Astrocyte of the hippocampus (primary cell): ENCODE data around the gene DIAPH3.

Source experiments
- DNase-seq: peaks from one replicate; pipeline ENCODE4 v3.0.0; 2011; ENCODE audit warnings: low read depth, low spot score

Gene DIAPH3

DNA sequence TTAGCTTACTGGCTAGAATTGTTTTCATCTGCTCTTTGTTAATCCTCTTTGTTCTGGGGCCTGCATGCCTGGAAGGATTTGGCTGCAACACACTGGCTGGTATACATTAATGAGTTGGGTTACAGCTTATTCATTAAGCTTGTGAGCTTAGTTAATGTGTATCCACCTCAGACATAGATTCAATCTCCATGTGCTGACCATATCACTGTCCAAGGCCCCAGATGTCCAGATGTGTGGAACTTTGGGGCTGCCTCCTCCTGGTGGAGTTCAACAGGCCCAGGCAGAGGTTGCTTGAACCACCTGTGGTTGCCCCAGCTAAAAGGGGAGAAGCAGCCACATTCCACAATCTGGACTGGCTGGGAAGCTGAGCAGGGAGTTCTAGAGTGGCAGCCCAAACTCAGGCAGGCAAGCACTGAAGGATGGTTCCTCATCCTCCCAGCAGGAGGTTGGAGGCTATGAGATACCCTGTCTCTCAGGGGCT lies 5.4 kb downstream of the DIAPH3 start:
- no peak for DNase-seq

DNA sequence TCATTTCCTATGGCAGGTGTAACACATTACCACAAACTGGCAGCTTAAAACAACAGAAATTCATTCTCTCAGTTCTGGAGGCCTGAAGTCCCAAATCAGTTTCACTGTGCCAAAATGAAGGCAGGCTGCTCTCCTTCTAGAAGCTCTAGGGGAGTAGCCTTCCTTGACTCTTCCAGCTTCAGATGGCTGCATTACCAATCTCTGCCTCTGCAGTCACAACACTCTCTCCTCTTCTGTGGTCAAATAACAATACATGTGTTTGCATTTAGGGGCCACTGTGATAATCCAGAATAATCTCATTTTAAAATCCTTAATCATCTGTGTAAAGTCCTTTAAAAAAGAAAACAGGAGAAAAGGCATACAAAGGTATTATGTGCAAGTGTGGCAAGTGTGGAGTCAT lies 7.8 kb downstream of the DIAPH3 start:
- no peak for DNase-seq

DNA sequence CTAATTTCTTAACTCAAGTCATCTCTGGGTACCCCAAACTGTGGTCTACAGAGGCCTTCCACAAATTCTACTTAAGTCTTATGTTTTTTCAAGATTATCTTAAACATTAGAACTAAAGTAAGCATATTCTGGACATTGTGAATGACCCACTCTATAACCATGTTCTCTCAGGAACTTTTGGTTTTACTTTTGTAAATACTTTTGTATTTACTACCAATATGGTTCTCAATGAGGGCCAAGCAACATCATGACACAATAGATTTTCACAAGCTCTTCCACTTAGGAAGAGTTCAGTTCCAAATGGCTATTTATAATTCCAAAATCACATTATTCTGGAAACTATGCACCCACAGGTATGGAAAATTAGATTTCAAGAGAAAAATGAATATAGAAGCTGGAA lies 10.8 kb downstream of the DIAPH3 start:
- no peak for DNase-seq

DNA sequence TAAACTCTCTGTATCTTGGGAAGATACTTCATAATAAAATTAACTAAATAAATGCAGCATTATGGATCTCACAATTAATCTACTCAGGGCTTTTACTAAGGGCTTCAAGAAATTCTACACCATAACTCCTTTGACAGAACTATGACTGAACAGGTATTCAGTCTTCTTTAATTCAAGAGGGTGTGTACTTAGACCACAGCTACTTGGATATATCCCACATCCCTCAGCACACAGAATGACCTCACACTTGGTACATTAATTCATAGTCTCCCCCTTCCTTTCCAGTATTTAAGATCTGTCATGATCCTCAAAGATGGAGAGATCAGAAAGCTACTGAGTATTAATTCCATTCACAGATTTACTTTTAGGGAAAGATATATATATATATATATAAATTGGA lies 11.6 kb downstream of the DIAPH3 start:
- DNase-seq = peak; percentile 48

DNA sequence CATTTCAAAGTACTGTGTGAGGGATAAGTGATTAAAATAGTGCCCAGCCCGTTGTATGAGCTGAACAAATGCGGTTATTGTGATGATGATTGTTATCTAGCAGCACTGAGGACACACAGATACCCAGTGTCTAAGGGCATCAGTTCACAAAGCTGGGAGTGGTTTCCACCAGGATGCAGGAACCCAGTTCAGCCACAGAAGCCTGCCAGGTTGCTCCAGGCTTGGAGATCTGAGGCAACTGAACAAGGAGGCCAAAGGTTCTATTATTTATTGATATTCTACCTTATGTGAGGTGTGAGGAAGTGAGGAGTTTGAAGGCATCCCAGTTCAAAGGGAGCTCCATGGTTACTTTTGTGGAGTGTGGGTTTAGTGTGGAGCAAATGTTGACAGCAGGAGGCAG lies 13.2 kb downstream of the DIAPH3 start:
- no peak for DNase-seq

DNA sequence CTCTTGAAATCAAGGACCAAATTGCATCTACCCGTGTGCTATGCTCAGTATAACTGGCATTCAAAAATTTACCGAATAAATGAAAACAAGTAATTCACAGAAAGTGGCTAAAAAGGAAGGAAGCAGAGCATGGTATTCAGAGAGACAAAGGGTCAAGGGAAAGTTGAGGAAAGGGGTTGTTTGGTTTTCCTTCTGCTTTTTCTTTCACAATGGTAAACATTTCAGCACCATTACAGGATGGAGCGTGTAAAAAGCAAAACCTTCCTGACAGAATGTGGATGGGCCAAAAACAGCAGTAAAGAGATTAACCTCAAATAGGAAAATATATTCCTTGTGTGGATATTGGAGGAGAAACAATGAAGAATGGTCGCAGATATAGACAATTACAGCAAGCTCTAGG lies 14.8 kb downstream of the DIAPH3 start:
- DNase-seq = no peak

DNA sequence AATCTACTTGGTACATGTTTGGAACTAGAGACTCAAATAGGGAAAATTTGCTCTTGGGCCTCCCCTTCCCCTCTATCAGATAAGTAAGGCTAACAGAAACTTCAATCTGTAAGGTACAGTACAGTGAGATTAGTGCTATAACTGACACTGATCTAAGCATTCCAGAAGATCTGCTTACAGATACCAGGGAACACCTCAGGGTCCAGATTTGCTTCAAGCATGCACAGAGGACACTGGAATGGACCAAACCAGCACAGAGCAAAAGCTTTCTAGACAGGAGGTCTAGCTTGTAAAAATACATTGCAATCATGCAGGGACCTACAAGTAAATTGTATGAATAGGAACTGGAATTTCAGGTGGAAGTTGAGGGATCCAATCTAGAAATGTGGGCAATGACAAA lies 16.4 kb downstream of the DIAPH3 start:
- DNase-seq = no peak

DNA sequence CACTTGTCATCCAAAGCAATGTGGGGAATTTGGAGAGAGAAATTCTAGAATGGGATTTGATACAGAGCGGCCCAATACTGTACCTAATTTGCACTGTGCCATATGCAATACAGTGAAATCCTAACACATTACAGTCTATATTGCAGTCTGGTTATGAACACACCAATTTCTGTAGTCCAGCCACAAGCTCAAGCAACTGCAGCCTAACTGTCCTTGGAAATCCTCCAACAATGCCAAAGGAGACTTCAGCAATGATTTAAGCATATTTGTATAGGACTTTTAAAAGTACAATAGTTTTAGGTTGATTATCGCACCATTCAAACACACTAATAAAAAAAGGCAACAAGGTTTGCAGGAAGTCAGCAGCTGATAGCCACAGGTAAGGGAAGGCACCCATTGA lies 17.3 kb downstream of the DIAPH3 start:
- DNase-seq = peak; percentile 46

DNA sequence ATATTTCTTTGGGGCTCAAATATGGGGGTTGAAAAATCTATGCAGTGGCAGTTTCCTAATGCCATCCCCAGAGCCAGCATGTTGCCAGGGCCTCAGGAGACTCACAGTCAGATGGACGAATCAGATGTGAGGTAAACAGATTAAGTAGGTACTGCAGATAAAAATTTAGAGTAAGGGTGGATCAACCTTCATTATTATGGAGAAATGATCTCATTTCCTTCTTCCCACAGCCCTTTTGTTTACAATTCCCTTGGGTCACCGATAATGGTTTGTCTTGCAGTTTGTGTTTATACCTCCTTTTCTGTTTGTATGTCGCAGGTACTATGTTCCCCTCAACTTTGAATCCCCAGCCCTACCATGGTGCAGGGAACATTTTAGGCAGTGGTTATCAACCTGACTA lies 20.0 kb downstream of the DIAPH3 start:
- no peak for DNase-seq

DNA sequence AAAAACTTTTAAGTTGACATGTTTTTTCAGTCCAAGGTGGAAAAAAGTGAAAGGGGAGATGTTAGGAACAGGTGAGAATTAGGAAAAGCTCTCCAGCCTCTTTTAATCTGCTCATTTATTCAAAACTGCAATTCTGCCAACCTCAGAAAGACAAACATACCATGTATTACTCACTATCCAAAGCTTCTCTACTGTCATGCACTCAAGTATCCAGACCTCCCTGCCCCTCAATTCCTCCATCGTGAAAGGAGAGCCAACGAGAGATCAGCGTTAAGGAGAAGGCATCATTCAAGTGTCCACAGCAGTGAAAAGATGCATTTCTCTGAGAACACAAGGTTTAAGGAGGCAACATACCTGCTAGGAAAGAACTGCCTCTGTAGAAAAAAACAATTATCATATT lies 24.5 kb downstream of the DIAPH3 start:
- DNase-seq = peak; percentile 45

DNA sequence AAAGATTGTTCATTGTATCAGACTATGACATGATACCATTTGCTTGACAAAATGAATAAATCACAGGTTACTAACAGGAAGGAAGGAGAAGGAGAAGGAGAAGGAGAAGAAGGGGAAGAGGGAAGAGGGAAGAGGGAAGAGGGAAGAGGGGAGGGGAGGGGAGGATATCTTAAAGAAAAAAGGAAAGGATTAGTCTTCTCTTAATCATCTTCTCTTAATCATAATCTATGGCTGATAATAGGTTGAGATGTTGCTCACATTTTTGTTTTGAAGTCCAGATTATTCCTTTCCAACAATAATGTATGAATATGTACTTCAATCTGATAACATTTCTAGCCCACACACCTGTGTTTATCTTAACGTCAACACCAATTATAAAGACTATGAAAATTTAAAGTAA lies 25.1 kb downstream of the DIAPH3 start:
- DNase-seq = no peak

DNA sequence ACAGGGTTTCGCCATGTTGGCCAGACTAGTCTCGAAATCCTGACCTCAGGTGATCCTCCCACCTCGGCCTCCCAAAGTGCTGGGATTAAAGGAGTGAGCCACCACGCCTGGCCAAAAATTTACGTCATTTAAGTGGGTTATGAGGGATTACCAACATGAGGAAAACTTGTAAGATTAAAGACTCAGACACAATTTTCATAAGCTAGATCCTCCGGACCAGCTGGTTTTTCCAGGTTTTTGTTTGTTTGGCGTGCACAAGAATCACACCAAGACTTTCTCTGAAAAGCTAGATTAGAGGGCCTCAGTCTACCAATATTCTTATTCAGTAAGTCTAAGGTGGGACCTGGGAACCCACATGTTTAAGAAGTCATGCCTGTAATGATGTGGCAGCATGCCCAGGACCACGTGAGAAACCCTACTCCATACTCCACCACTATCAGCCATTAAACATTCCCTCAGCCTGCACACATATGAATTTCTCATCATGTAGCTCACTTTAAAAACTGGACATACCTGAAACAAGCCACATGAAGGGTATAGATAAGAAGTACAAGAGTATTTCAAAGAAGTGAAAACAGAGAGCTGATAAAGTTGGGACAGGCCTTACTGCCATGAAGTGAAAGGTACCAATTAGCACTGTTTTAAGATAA lies 25.7 kb downstream of the DIAPH3 start:
- DNase-seq = no peak

DNA sequence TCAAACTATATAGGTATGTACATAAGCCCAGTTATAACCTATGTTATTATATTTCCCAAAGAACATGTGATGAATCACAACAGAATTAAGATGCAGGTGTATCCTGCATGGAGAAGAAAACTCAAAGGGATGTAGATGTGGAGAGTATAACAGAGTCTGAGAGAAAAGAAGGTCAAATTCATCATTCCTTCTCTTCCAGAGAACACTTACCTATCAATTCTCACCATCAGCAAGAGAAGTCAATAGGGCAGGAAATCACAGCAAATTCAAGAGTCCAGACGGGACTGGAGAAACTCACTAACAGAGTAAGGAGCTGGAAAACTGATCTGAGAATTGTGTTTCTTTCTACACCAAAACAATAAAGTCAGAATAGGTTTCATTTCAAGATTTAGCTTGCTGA lies 28.4 kb downstream of the DIAPH3 start:
- DNase-seq = no peak

DNA sequence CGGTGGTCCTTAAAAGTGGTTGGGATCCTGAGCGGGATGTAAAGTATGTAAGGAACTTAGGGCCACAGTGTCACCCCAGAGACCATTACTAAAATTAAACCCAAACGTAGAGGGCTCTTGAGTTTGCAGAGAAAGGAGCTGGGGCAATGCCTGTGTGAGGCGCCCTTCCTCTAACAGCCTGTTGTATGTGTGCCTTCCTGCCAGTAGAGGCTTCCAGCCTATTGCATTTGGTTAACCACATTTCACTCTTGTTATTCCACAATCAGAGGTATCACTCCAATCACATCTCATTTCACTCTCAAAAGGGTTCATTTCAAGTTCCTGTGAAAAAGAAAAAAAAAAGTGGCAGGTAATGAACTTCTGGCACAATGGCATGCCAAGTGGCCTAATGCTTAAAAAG lies 29.4 kb downstream of the DIAPH3 start:
- DNase-seq = peak; percentile 48

DNA sequence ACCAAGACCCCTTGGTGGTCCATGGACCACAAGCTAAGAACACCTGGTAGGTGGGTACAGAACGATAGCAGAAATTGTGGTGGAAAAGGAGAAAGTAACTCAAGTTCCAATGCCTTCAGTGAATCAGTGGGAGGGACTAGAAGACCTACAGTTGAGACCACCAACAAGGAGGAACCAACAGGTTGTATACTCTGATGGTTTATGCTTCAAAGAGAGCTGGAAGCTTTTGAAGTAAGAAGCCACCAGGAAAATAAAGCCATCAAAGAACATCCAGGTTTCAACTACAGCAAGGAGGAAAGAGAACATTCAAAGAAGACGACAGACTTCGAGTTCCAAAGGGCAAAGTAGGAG lies 42.4 kb downstream of the DIAPH3 start:
- no peak for DNase-seq

DNA sequence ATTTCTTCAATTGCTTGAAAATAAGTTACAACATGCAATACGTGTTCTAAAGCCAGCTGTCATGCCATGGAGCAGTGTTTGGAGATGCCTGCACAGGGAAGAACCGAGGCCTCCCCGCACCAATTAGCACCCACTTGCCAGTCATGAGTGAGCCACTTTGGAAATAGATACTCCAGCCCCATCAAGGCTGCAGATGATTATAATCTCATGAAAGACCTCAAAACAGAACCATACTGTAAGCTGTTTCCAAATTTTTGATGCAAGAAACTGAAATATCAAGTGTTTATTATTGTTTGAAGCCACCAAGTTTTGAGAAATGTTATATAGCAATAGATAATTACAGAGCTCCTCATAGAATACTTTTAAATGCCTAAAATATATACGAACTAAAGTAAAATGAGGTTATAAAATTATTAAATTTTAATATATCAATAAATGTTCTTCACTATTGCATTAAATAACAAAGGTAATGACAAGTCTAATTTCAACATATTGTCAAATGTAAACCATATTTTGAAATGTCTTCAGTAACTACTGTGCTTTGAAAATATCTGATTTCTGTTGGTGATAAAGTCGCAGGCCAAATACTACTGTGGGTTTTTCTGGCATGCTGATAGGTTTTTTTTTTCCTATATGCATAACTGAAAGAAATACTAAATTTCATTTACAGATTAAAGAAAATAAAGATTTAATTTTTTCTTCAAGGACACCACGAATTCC lies 43.0 kb downstream of the DIAPH3 start:
- no peak for DNase-seq

DNA sequence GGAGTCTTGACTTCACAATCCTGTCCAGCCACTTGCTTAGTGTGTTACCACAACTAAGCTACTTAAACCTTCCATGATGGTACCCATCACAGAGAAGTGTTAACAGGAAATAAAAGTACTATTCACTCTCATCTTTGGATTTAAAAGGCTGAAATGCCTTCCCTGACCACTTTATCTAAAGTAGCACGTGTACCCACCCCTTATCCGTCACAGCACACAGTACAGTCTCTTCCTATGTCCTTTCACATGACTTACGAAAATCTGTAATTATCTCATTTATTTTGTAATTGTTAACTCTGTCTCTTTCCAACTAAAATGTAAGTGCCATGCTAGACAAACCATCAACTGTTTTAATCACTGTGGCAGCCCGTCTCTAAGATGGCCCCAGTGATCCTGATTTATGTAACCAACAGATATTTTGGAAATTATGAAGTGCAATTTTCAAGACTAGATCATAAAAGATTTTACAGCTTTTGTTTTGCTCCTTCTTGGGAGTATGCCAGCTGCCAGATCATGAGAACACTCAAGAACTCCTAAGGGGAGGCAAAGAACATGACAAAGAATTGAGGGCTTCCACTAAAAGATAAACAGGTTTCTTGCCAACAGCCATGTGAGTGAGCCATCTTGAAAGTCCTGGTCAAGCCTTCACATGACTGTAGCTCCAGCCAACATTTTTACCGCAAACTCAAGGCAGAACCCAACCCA lies 44.9 kb downstream of the DIAPH3 start:
- DNase-seq = no peak

DNA sequence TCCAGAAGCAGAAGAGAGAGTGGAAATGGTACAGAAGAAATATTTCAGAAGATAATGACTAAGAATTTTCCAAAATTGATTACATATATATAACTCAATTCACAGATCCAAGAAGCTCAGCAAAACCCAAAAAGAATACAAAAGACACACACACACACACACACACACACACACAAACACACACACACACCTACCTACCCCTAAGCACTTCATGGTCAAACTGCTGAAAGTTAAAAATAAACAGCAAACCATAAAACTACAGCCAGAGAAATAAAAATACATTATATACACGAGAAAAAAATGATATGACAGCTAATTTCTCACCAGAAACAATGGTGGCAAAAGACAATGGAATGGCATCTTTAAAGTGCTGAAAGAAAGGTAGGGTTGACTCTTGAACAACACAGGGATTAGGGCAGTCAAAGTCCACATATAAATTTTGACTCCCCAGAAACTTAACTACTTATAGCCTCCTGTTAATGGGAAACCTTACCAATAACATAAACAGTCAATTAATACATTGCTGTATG lies 49.2 kb downstream of the DIAPH3 start:
- DNase-seq = no peak

DNA sequence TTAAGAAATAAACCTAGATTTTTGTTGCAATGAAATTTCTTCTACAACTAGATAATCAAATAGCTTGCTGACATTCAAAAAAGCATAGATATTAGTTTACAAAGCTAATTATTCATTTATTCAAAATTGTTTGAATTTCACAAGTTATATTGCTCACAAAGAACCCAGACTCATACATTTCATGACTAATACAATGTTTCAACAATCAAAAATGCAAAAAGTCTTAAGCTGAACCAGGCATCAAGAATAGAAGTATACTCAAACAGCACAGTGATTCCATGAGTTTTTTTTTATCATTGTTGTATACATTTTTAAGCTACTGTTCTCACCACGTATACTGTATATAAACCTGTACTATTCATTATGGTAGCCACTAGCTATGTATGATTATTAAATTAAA lies 51.0 kb downstream of the DIAPH3 start:
- no peak for DNase-seq

DNA sequence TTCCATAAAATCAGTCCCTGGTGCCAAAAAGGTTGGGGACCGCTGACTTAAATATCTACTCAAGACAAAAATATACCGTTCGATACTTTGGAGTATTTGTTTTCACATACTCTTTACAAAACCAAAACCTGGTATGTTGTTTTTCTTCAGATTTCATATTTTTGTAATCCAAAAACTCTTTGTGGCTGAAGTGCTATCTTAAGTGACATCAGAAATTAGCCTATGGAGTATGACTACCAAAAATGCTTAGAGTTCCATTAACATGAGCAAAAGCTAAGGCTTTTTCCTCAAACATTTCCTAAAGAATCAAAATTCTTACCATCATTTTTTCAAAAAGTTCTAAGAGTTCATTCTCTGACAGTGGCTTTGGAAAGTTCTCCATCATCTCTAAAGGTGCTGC lies 52.0 kb downstream of the DIAPH3 start:
- peak; percentile 18 for DNase-seq

DNA sequence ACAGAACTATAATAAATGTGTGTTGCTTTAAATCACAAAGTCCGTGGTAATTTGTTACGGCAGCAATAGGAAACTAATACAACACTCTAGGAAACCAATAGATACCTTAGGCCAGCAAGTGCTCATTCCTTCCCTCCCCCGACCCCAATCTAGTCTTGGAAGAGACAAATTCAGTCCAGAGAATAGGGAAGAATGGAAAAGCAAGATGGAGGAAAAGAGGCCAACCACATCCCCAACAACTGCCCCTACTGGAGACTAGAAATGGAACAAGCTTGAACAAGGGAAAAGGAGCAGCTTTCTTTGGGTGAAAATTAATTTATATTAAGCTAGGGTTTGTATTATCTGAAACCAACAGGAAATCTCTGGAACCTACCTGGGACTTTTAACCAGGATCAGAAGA lies 54.4 kb downstream of the DIAPH3 start:
- DNase-seq = no peak

DNA sequence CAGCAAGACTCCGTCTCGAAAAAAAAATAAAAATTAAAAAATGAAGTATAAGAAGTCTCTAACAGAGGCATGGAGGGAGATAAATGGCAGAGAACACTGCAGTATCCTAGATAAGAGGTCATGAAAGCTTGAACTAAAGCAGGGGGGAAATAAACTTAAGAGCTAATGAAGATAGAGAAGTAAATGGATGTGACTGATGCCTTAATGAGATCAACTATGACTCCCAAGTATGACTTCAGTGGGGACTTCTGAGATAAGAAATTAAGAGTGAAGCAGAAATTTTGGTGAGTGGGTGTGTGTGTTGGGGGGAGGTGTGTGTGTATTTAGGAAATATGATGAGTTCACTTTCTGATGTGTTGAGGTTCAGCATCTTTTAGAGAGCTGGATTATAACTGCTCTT lies 55.1 kb downstream of the DIAPH3 start:
- no peak for DNase-seq
